HG03439 (cell line): ENCODE measurements around the gene WDR27.
"Not testable (repeated sequence)": the region's sequence is repeated elsewhere in the genome, so short reads cannot be mapped to it uniquely, and the experiment has no call there.

Experiments used
- ATAC-seq: cut with Tn5 transposase; IDR thresholded peaks from one replicate; pipeline ENCODE4 v1.9.1; 2021; ENCODE audit warnings: mild to moderate bottlenecking, moderate library complexity; ENCODE audit not compliant: unreplicated experiment

WDR27 gene

GRCh38 chr6:169533301-169534038 lies 168.4 kb downstream of the WDR27 start:
- ATAC-seq: no peak

GRCh38 chr6:169530752-169531123 lies 171.1 kb downstream of the WDR27 start:
- no peak for ATAC-seq

- ATAC-seq: no peak
Measured at GRCh38 chr6:169529931-169530751, 171.7 kb downstream of the WDR27 start.

- ATAC-seq: no peak
Measured at GRCh38 chr6:169528755-169529154, 173.1 kb downstream of the WDR27 start.

GRCh38 chr6:169527306-169527705 lies 174.5 kb downstream of the WDR27 start:
- ATAC-seq: no peak

- no peak for ATAC-seq
Measured at GRCh38 chr6:169521825-169522224, 180.0 kb downstream of the WDR27 start.

- ATAC-seq: no peak
Measured at GRCh38 chr6:169520104-169520503, 181.7 kb downstream of the WDR27 start.

GRCh38 chr6:169518451-169518850 lies 183.4 kb downstream of the WDR27 start:
- ATAC-seq: no peak

GRCh38 chr6:169513478-169514193 lies 188.2 kb downstream of the WDR27 start:
- ATAC-seq: no peak

GRCh38 chr6:169511785-169512184 lies 190.0 kb downstream of the WDR27 start:
- ATAC-seq: not testable (repeated sequence)

- no peak for ATAC-seq
Measured at GRCh38 chr6:169510871-169511270, 191.0 kb downstream of the WDR27 start.

GRCh38 chr6:169508452-169508851 lies 193.4 kb downstream of the WDR27 start:
- ATAC-seq: no peak

GRCh38 chr6:169503422-169504152 lies 198.2 kb downstream of the WDR27 start:
- ATAC-seq: no peak

GRCh38 chr6:169502445-169502844 lies 199.4 kb downstream of the WDR27 start:
- ATAC-seq: no peak

GRCh38 chr6:169501777-169502313 lies 200.0 kb downstream of the WDR27 start:
- ATAC-seq: no peak

GRCh38 chr6:169501128-169501527 lies 200.7 kb downstream of the WDR27 start:
- no peak for ATAC-seq

GRCh38 chr6:169500688-169501087 lies 201.1 kb downstream of the WDR27 start:
- ATAC-seq: no peak

- no peak for ATAC-seq
Measured at GRCh38 chr6:169499848-169500247, 202.0 kb downstream of the WDR27 start.

- ATAC-seq: no peak
Measured at GRCh38 chr6:169498916-169499513, 202.8 kb downstream of the WDR27 start.

- ATAC-seq: no peak
Measured at GRCh38 chr6:169495601-169496000, 206.2 kb downstream of the WDR27 start.
